Neural cell (in vitro differentiated cells): ENCODE measurements around the gene SSR2.

Experiments
- CTCF ChIP-seq: fragments of 450-650 bp; IDR thresholded peaks from 2 replicates; pipeline ENCODE4 v1.5.1; 2014; ENCODE audit warnings: antibody characterized with exemption, mild to moderate bottlenecking, moderate library complexity; ENCODE audit not compliant: poor library complexity, severe bottlenecking
- EP300 ChIP-seq: fragments of 450-650 bp; conservative IDR thresholded peaks from 2 replicates; pipeline ENCODE4 v1.6.1; 2014; ENCODE audit warnings: antibody characterized with exemption, mild to moderate bottlenecking, moderate library complexity; ENCODE audit not compliant: poor library complexity, severe bottlenecking
- EZH2 ChIP-seq: fragments of 200-600, 300-800 bp; shearing (Covaris generic), sonication (generic); IDR thresholded peaks from 2 replicates; pipeline ENCODE4 v1.6.1; 2014; ENCODE audit warnings: antibody characterized with exemption, low read length, borderline replicate concordance, mild to moderate bottlenecking; ENCODE audit not compliant: insufficient read depth, poor library complexity, severe bottlenecking
- MXI1 ChIP-seq: fragments of 450-650 bp; conservative IDR thresholded peaks from 2 replicates; pipeline ENCODE4 v1.6.1; 2014; ENCODE audit warnings: antibody characterized with exemption, mild to moderate bottlenecking; ENCODE audit not compliant: poor library complexity, severe bottlenecking
- POLR2AphosphoS5 ChIP-seq: IDR thresholded peaks from 2 replicates; pipeline ENCODE4 v1.6.1; 2012
- RAD21 ChIP-seq: fragments of 450-650 bp; conservative IDR thresholded peaks from 2 replicates; pipeline ENCODE4 v1.6.1; 2014; ENCODE audit warnings: antibody characterized with exemption, mild to moderate bottlenecking, moderate library complexity
- SMC3 ChIP-seq: fragments of 450-650 bp; conservative IDR thresholded peaks from 2 replicates; pipeline ENCODE4 v1.6.1; 2014; ENCODE audit warnings: antibody characterized with exemption, mild to moderate bottlenecking, moderate library complexity; ENCODE audit not compliant: poor library complexity
- TAF1 ChIP-seq: IDR thresholded peaks from 2 replicates; pipeline ENCODE4 v1.6.1; 2012; ENCODE audit warnings: low read depth
- TF ChIP-seq, protein P1 (sequence below): IDR thresholded peaks from 2 replicates; pipeline ENCODE4 v1.6.1; 2012; ENCODE audit warnings: borderline replicate concordance

DNA sequence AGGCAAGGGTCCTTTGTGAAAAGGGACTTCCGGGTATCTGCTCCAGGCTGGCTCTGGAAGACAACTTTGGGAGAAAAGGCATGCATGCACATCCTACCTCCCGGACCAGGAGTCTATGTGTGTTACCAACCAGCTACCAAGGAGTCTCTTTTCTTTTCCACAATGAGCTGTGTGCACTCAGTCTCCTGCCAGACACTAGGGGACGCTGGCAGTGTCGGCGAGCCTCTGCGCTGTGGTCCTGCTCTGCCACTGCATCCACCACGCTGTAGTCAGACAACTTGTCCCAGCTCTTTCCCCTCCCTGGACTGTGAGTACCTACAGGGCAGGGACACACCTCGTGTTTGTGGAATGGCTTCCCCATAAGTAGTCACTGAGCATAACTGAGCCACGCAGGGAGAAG lies 5.1 kb upstream of the SSR2 start:
- TF ChIP-seq CTCF (peak; percentile 49), EZH2 (no peak), RAD21 (no peak), TAF1 (no peak), POLR2AphosphoS5 (no peak), EP300 (no peak), SMC3 (no peak), MXI1 (no peak)
- TF ChIP-seq, protein P1, sequence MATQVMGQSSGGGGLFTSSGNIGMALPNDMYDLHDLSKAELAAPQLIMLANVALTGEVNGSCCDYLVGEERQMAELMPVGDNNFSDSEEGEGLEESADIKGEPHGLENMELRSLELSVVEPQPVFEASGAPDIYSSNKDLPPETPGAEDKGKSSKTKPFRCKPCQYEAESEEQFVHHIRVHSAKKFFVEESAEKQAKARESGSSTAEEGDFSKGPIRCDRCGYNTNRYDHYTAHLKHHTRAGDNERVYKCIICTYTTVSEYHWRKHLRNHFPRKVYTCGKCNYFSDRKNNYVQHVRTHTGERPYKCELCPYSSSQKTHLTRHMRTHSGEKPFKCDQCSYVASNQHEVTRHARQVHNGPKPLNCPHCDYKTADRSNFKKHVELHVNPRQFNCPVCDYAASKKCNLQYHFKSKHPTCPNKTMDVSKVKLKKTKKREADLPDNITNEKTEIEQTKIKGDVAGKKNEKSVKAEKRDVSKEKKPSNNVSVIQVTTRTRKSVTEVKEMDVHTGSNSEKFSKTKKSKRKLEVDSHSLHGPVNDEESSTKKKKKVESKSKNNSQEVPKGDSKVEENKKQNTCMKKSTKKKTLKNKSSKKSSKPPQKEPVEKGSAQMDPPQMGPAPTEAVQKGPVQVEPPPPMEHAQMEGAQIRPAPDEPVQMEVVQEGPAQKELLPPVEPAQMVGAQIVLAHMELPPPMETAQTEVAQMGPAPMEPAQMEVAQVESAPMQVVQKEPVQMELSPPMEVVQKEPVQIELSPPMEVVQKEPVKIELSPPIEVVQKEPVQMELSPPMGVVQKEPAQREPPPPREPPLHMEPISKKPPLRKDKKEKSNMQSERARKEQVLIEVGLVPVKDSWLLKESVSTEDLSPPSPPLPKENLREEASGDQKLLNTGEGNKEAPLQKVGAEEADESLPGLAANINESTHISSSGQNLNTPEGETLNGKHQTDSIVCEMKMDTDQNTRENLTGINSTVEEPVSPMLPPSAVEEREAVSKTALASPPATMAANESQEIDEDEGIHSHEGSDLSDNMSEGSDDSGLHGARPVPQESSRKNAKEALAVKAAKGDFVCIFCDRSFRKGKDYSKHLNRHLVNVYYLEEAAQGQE: no peak
